Activated CD4-positive, CD25-positive, alpha-beta regulatory T cell treated with anti-CD3 and anti-CD28 coated beads, Interleukin-2, amount 50 U/mL, for 16 hours (primary cell): Measurements from ENCODE around the gene UBE2J2.

ENCODE experiments used
- DNase-seq: peaks from one replicate; pipeline ENCODE4 v3.0.0-alpha.2; 2020; ENCODE audit warnings: low read depth, low spot score

The UBE2J2 gene

GRCh38 chr1:1228596-1229321 is 44.9 kb downstream of the UBE2J2 start:
- DNase-seq = no peak

GRCh38 chr1:1228187-1228586 is 45.5 kb downstream of the UBE2J2 start:
- DNase-seq = no peak

- DNase-seq = no peak
Measured at GRCh38 chr1:1227386-1227785, 46.3 kb downstream of the UBE2J2 start.

GRCh38 chr1:1226566-1227362 is 46.9 kb downstream of the UBE2J2 start:
- no peak for DNase-seq

GRCh38 chr1:1225913-1226312 is 47.7 kb downstream of the UBE2J2 start:
- no peak for DNase-seq

GRCh38 chr1:1225238-1225845 is 48.3 kb downstream of the UBE2J2 start:
- DNase-seq = no peak

- no peak for DNase-seq
Measured at GRCh38 chr1:1223891-1224290, 49.8 kb downstream of the UBE2J2 start.

GRCh38 chr1:1223321-1223720 is 50.3 kb downstream of the UBE2J2 start:
- no peak for DNase-seq

GRCh38 chr1:1222575-1223225 is 51.0 kb downstream of the UBE2J2 start:
- no peak for DNase-seq

GRCh38 chr1:1221887-1222574 is 51.6 kb downstream of the UBE2J2 start:
- no peak for DNase-seq

GRCh38 chr1:1220197-1220596 is 53.5 kb downstream of the UBE2J2 start:
- DNase-seq = no peak

- DNase-seq = no peak
Measured at GRCh38 chr1:1219341-1219740, 54.3 kb downstream of the UBE2J2 start.

GRCh38 chr1:1218524-1219200 is 55.0 kb downstream of the UBE2J2 start:
- DNase-seq = no peak

GRCh38 chr1:1217621-1218523 is 55.8 kb downstream of the UBE2J2 start:
- DNase-seq = no peak

GRCh38 chr1:1216770-1217620 is 56.7 kb downstream of the UBE2J2 start:
- no peak for DNase-seq

- no peak for DNase-seq
Measured at GRCh38 chr1:1215881-1216605, 57.6 kb downstream of the UBE2J2 start.

GRCh38 chr1:1215080-1215676 is 58.5 kb downstream of the UBE2J2 start:
- DNase-seq = no peak
